Measurements from ENCODE around the gene E2F1.
A peak's percentile ranks its signal among the peaks of the same experiment; 100 is the strongest.

E2F1 gene

GRCh38 chr20:33719989-33720709 is 34.0 kb upstream of the E2F1 start, which contains the start of gene PXMP4:
Gene PXMP4, minus strand, starts transcription at chr20:33720310. Its CDS starts 103 bp downstream, at chr20:33720207.
- Histone ChIP-seq H3K9me3 (ENCODE audit: control extremely low read depth in 1 of 5, control insufficient read depth in 4 of 5, insufficient read depth in 2 of 5, low read depth in 1 of 5, low read length in 4 of 5) (no peaks in the 10 kb centered on the region), H3K4me3 (ENCODE audit: control insufficient read depth in 1 of 7, extremely low read depth in 1 of 7, insufficient read depth in 4 of 7, low read depth in 2 of 7, low read length in 6 of 7) (peak within 1 kb of the TSS; percentile 56 to 93 (median 82)), H3K27me3 (replicated peaks in 2 of 5; ENCODE audit: control insufficient read depth in 4 of 5, insufficient read depth in 5 of 5, low read length in 4 of 5) (no peaks in the 10 kb centered on the region), H3K36me3 (ENCODE audit: control insufficient read depth in 4 of 4, insufficient read depth in 4 of 4, low read length in 3 of 4) (no peaks in the 10 kb centered on the region), H3K4me1 (ENCODE audit: control extremely low read depth in 1 of 4, control insufficient read depth in 4 of 4, insufficient read depth in 4 of 4, low read length in 3 of 4) (peaks cover 6 to 15% (median 13%) of the 10 kb centered on the region in 4 experiments), H3K27ac (ENCODE audit: insufficient read depth in 1 of 2, low read depth in 1 of 2, low read length in 2 of 2, poor library complexity in 1 of 2, severe bottlenecking in 2 of 2) (peak within 1 kb of the TSS in 1 of 2 experiments; percentile 59)
- POLR2A ChIA-PET: interaction anchor here (1.5 kb wide), 1 partner anchor 12 kb away, joined by 4 read pairs; the partner anchor contains the start of gene ZNF341
- peak; percentile 97 to 98 (median 98) for DNase-seq
- 3% methylated on average over 44 of the region's 46 CpGs for WGBS (ENCODE audit: insufficient coverage)
- CTCF ChIA-PET: interaction anchor here (1.2 kb wide), 1 partner anchor 13 kb away, joined by 3 read pairs; no protein-coding TSS in a partner anchor

DNA sequence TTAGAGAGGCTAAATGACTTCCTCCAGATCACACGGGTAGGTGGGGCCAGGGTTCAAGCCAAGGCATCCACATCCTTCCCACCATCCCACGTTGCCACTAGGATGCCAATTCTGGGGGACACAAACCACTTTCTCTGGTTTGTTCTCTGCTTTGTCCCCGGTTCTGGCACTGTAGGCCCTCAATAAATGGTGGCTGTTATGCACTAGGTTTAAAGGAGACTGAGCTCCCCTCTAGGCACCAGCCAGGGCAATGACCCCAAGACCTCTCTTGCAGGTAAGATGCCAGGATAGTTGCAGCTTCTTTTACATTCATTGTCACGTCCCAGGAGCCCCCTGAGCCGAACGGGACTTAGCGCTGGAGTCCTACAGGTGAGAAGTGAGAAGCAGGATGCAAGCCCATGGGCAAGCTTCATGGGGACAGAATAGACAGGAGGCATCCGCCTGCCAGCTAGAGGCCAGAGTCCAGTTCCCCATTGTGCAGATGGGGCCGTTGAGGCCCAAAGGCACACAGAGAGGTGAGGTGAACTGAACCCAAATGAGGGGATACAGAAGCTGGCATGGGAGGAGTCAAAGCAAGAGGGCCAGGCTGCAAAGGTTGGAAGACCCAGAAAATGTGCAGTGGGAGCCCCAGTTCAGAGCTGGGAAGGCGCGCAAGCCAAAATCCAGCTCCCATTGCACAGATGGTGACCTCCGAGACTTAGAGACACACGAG is 33.2 kb upstream of the E2F1 start:
- Histone ChIP-seq H3K4me3 (ENCODE audit: control insufficient read depth in 1 of 7, extremely low read depth in 1 of 7, insufficient read depth in 4 of 7, low read depth in 2 of 7, low read length in 6 of 7) (peak overlapping the region; percentile 56 to 93 (median 82)), H3K27me3 (replicated peaks in 2 of 5; ENCODE audit: control insufficient read depth in 4 of 5, insufficient read depth in 5 of 5, low read length in 4 of 5) (no peaks in the 10 kb centered on the region), H3K4me1 (ENCODE audit: control extremely low read depth in 1 of 4, control insufficient read depth in 4 of 4, insufficient read depth in 4 of 4, low read length in 3 of 4) (peaks cover 6 to 13% (median 13%) of the 10 kb centered on the region in 4 experiments), H3K36me3 (ENCODE audit: control insufficient read depth in 4 of 4, insufficient read depth in 4 of 4, low read length in 3 of 4) (peaks cover 0 to 5% (median 2%) of the 10 kb centered on the region in 4 experiments), H3K27ac (ENCODE audit: insufficient read depth in 1 of 2, low read depth in 1 of 2, low read length in 2 of 2, poor library complexity in 1 of 2, severe bottlenecking in 2 of 2) (peak overlapping the region in 1 of 2 experiments; percentile 59), H3K9me3 (ENCODE audit: control extremely low read depth in 1 of 5, control insufficient read depth in 4 of 5, insufficient read depth in 2 of 5, low read depth in 1 of 5, low read length in 4 of 5) (no peaks in the 10 kb centered on the region)
- no peak for DNase-seq
- WGBS (ENCODE audit: insufficient coverage): 56% methylated on average over 11 of the region's 13 CpGs
- POLR2A ChIA-PET: interaction anchor here (1.5 kb wide), 1 partner anchor 13 kb away, joined by 4 read pairs; the partner anchor contains the start of gene ZNF341
- CTCF ChIA-PET: interaction anchor here (1.2 kb wide), 1 partner anchor 13 kb away, joined by 3 read pairs; no protein-coding TSS in a partner anchor

GRCh38 chr20:33716498-33716897 is 30.3 kb upstream of the E2F1 start:
- POLR2A ChIA-PET: no interaction called here
- DNase-seq: no peak
- 100% methylated on average over 1 of the region's 2 CpGs for WGBS (ENCODE audit: insufficient coverage)
- Histone ChIP-seq H3K4me1 (ENCODE audit: control extremely low read depth in 1 of 4, control insufficient read depth in 4 of 4, insufficient read depth in 4 of 4, low read length in 3 of 4) (peaks cover 6 to 13% (median 12%) of the 10 kb centered on the region in 4 experiments), H3K4me3 (ENCODE audit: control insufficient read depth in 1 of 7, extremely low read depth in 1 of 7, insufficient read depth in 4 of 7, low read depth in 2 of 7, low read length in 6 of 7) (no peak overlapping the region), H3K27me3 (replicated peaks in 2 of 5; ENCODE audit: control insufficient read depth in 4 of 5, insufficient read depth in 5 of 5, low read length in 4 of 5) (no peaks in the 10 kb centered on the region), H3K27ac (ENCODE audit: insufficient read depth in 1 of 2, low read depth in 1 of 2, low read length in 2 of 2, poor library complexity in 1 of 2, severe bottlenecking in 2 of 2) (no peak overlapping the region), H3K9me3 (ENCODE audit: control extremely low read depth in 1 of 5, control insufficient read depth in 4 of 5, insufficient read depth in 2 of 5, low read depth in 1 of 5, low read length in 4 of 5) (no peaks in the 10 kb centered on the region), H3K36me3 (ENCODE audit: control insufficient read depth in 4 of 4, insufficient read depth in 4 of 4, low read length in 3 of 4) (peaks cover 3 to 24% (median 15%) of the 10 kb centered on the region in 4 experiments)
- CTCF ChIA-PET: no interaction called here

DNA sequence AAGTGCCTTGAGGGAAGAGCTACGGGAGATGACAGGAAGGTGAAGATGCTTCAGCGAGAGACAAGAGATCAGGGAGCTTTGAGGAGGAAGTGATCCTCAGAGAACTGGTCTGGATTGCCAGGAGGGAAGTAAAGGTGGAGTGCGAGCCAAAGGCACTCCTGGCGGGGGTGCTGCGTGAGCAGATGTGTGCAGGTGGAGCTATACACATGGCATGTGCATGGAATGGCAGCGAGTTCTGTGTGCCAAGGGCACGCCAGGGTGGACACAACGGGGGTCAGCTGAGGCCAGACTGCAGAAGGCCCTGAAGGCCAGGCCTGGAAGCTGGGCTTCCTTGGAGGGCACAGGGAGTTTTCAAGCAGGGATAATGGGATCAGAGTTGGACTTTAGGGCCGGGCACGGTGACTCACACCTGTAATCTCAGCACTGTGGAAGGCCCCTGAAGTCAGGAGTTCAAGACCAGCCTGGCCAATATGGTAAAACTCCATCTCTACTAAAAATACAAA is 27.7 kb upstream of the E2F1 start:
- Histone ChIP-seq H3K36me3 (ENCODE audit: control insufficient read depth in 4 of 4, insufficient read depth in 4 of 4, low read length in 3 of 4) (peaks cover 12 to 34% (median 23%) of the 10 kb centered on the region in 4 experiments), H3K27me3 (replicated peaks in 2 of 5; ENCODE audit: control insufficient read depth in 4 of 5, insufficient read depth in 5 of 5, low read length in 4 of 5) (no peaks in the 10 kb centered on the region), H3K4me1 (ENCODE audit: control extremely low read depth in 1 of 4, control insufficient read depth in 4 of 4, insufficient read depth in 4 of 4, low read length in 3 of 4) (no peaks in the 10 kb centered on the region), H3K9me3 (ENCODE audit: control extremely low read depth in 1 of 5, control insufficient read depth in 4 of 5, insufficient read depth in 2 of 5, low read depth in 1 of 5, low read length in 4 of 5) (no peaks in the 10 kb centered on the region), H3K27ac (ENCODE audit: insufficient read depth in 1 of 2, low read depth in 1 of 2, low read length in 2 of 2, poor library complexity in 1 of 2, severe bottlenecking in 2 of 2) (no peak overlapping the region), H3K4me3 (ENCODE audit: control insufficient read depth in 1 of 7, extremely low read depth in 1 of 7, insufficient read depth in 4 of 7, low read depth in 2 of 7, low read length in 6 of 7) (no peak overlapping the region)
- POLR2A ChIA-PET: no interaction called here
- CTCF ChIA-PET: interaction anchor here (1.2 kb wide), 1 partner anchor 106 kb away, joined by 3 read pairs; no protein-coding TSS in a partner anchor
- 96% methylated on average over 8 of the region's 10 CpGs for WGBS (ENCODE audit: insufficient coverage)
- DNase-seq: no peak

GRCh38 chr20:33711446-33711738 is 25.2 kb upstream of the E2F1 start:
- CTCF ChIA-PET: no interaction called here

DNA sequence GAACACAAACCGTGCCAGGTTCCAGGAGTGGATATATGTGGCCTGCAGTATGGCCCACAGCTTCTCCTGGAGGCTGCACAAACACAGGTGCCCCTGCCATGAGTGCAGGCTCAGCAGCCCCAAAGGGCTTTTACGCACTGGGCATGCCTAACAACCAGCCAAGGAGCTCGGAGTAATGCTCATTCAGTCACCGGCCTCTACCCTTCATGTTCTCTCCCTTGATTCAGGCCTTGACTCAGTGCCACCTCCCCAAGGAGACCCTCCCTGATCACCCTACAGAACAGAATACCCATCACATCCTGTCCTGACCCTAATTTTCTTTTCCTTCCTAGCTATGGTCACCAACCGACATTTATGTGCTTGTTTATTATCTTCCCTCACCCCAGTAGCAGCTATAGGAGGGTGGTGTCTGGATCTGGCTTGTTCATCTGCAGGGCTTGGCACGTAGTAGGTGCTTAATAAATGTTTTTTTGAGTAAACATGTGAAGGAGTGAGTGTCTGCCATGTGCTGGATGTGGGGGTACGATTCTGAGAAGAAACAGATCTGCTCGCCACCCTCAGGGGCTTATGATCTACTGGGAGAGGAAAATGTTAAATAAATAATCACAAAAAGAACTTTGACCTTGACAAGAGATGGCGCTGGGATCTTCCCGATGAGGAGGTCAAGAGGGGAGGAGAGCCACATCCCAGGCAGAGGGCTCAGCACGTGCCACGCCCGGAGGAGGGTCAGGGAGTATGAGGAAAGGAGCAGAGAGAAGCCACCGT is 24.7 kb upstream of the E2F1 start:
- no peak for DNase-seq
- no peak overlapping the region for H3K4me3 ChIP-seq (ENCODE audit: control insufficient read depth in 1 of 7, extremely low read depth in 1 of 7, insufficient read depth in 4 of 7, low read depth in 2 of 7, low read length in 6 of 7)
- ChIA-PET POLR2A (no interaction called here), CTCF (no interaction called here)
- H3K36me3 ChIP-seq (ENCODE audit: control insufficient read depth in 4 of 4, insufficient read depth in 4 of 4, low read length in 3 of 4): peaks cover 12 to 45% (median 30%) of the 10 kb centered on the region in 4 experiments
- H3K9me3 ChIP-seq (ENCODE audit: control extremely low read depth in 1 of 5, control insufficient read depth in 4 of 5, insufficient read depth in 2 of 5, low read depth in 1 of 5, low read length in 4 of 5): no peaks in the 10 kb centered on the region
- H3K4me1 ChIP-seq (ENCODE audit: control extremely low read depth in 1 of 4, control insufficient read depth in 4 of 4, insufficient read depth in 4 of 4, low read length in 3 of 4): no peaks in the 10 kb centered on the region
- no peak overlapping the region for H3K27ac ChIP-seq (ENCODE audit: insufficient read depth in 1 of 2, low read depth in 1 of 2, low read length in 2 of 2, poor library complexity in 1 of 2, severe bottlenecking in 2 of 2)
- no peaks in the 10 kb centered on the region for H3K27me3 ChIP-seq (replicated peaks in 2 of 5; ENCODE audit: control insufficient read depth in 4 of 5, insufficient read depth in 5 of 5, low read length in 4 of 5)
- 97% methylated on average over 12 of the region's 14 CpGs for WGBS (ENCODE audit: insufficient coverage)

More at GRCh38 chr20:33711446-33711738, 25.2 kb upstream of the E2F1 start:
- POLR2A ChIA-PET: no interaction called here
- no peak for DNase-seq
- Histone ChIP-seq H3K4me1 (ENCODE audit: control extremely low read depth in 1 of 4, control insufficient read depth in 4 of 4, insufficient read depth in 4 of 4, low read length in 3 of 4) (no peaks in the 10 kb centered on the region), H3K4me3 (ENCODE audit: control insufficient read depth in 1 of 7, extremely low read depth in 1 of 7, insufficient read depth in 4 of 7, low read depth in 2 of 7, low read length in 6 of 7) (no peak overlapping the region), H3K36me3 (ENCODE audit: control insufficient read depth in 4 of 4, insufficient read depth in 4 of 4, low read length in 3 of 4) (peaks cover 12 to 44% (median 29%) of the 10 kb centered on the region in 4 experiments), H3K27ac (ENCODE audit: insufficient read depth in 1 of 2, low read depth in 1 of 2, low read length in 2 of 2, poor library complexity in 1 of 2, severe bottlenecking in 2 of 2) (no peak overlapping the region), H3K27me3 (replicated peaks in 2 of 5; ENCODE audit: control insufficient read depth in 4 of 5, insufficient read depth in 5 of 5, low read length in 4 of 5) (no peaks in the 10 kb centered on the region), H3K9me3 (ENCODE audit: control extremely low read depth in 1 of 5, control insufficient read depth in 4 of 5, insufficient read depth in 2 of 5, low read depth in 1 of 5, low read length in 4 of 5) (no peaks in the 10 kb centered on the region)
- 100% methylated on average over 1 of the region's 1 CpG for WGBS (ENCODE audit: insufficient coverage)

All from common myeloid progenitor, CD34-positive (primary cell).